ENCODE data around the gene PTAFR. TPM values are rescaled to one million over a fixed set of nuclear protein-coding genes. Genes with fewer than 3 reads are reported as not detected.

Gene PTAFR
- total RNA-seq, 4 donors from 2014 or later: 2.7 to 10.2 (median 6.8) TPM

DNA sequence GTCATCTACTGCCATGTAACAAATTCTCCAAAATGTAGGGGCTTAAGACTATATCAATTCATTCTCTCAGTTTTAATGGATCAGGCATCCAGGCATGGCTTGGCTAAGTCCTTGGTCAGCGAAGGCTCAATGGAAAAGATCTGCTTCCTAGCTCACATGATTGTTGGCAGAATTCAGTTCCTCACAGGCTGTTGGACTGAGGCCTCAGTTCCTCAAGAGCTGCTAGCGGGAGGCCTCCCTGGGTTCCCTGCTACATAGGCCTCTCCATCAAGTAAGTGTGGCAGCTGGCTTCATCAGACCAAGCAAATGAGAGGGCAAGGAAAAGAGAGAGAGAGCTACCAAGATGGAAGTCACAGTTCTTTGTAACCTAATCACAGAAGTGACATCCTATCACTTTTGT lies 68.5 kb downstream of the PTAFR start:
- TF ChIP-seq, protein P1, sequence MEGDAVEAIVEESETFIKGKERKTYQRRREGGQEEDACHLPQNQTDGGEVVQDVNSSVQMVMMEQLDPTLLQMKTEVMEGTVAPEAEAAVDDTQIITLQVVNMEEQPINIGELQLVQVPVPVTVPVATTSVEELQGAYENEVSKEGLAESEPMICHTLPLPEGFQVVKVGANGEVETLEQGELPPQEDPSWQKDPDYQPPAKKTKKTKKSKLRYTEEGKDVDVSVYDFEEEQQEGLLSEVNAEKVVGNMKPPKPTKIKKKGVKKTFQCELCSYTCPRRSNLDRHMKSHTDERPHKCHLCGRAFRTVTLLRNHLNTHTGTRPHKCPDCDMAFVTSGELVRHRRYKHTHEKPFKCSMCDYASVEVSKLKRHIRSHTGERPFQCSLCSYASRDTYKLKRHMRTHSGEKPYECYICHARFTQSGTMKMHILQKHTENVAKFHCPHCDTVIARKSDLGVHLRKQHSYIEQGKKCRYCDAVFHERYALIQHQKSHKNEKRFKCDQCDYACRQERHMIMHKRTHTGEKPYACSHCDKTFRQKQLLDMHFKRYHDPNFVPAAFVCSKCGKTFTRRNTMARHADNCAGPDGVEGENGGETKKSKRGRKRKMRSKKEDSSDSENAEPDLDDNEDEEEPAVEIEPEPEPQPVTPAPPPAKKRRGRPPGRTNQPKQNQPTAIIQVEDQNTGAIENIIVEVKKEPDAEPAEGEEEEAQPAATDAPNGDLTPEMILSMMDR (IDR thresholded peaks at IDR 0.05): no peak
- TF ChIP-seq POLR2A (IDR thresholded peaks at IDR 0.05): no peak
- no peak overlapping the region for H3K4me3 ChIP-seq (ENCODE audit: low read depth, poor library complexity, severe bottlenecking)
- intact Hi-C loops (cut with DNase I; ENCODE audit: low total_unique reads): no loop called here
- DNase-seq (ENCODE audit: low spot score in 2 of 2): peak in 1 of 2 donors; percentile 59
- WGBS, 2 donors: 85 to 86% methylated on average over 2 of the region's 2 CpGs

DNA sequence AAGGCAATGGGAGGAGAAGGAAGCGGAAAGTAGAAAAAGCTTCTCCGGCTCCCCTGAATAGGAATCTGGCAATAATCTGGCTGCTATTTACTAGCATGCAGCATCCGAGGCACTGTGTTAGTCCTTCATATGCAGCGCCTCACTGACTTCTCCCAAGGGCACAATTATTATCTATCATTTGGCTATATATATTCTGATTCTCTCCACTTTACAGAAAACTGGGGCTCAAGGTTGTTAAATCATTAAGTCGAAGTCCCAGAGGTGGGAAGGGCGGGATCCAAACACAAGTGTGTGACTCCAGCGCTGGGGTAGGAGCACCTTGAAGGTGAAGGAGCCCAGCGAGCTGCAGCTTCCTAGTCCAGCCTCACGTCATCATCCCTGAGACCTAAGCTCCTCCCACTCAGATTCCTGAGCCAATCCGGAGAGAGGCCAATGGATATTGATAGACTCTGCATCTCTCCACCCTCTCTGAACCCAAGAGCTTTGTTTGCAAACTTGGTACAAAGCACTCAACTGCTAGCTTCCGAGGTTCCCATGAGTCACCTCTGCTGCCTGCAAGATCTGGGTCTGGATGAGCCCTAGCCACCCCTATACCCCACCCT lies 71.5 kb downstream of the PTAFR start:
- DNase-seq (ENCODE audit: low spot score in 2 of 2): peak in 1 of 2 donors; percentile 43
- TF ChIP-seq POLR2A (IDR thresholded peaks at IDR 0.05): no peak
- TF ChIP-seq, protein P1 (IDR thresholded peaks at IDR 0.05): no peak
- 38 to 48% methylated on average over 11 of the region's 11 CpGs for WGBS, 2 donors
- no peak overlapping the region for H3K4me3 ChIP-seq (ENCODE audit: low read depth, poor library complexity, severe bottlenecking)
- intact Hi-C loops (cut with DNase I; ENCODE audit: low total_unique reads): no loop called here

DNA sequence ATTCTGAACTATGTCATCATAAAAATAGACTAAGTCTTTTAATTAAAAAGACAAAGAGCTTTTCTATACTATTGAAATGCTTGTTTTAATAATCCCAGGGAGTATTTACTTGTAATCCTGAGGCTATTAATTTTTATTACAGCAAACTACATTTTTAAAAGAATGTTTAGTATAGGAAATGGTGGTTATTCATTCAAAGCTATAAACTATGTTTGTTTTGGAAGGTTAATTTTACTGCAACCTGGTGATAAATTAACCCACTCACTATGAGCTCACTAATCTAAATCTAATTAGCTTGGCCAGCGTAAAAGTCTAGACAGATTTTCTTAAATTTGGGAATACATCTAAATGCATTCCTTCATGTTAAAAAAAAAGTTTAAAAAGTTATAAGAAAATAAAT lies 74.3 kb downstream of the PTAFR start:
- 90 to 94% methylated on average over 1 of the region's 1 CpG for WGBS, 2 donors
- TF ChIP-seq, protein P1 (IDR thresholded peaks at IDR 0.05): no peak
- TF ChIP-seq POLR2A (IDR thresholded peaks at IDR 0.05): no peak
- no peak overlapping the region for H3K4me3 ChIP-seq (ENCODE audit: low read depth, poor library complexity, severe bottlenecking)
- intact Hi-C loops (cut with DNase I; ENCODE audit: low total_unique reads): no loop called here
- DNase-seq (ENCODE audit: low spot score in 2 of 2): no peak

DNA sequence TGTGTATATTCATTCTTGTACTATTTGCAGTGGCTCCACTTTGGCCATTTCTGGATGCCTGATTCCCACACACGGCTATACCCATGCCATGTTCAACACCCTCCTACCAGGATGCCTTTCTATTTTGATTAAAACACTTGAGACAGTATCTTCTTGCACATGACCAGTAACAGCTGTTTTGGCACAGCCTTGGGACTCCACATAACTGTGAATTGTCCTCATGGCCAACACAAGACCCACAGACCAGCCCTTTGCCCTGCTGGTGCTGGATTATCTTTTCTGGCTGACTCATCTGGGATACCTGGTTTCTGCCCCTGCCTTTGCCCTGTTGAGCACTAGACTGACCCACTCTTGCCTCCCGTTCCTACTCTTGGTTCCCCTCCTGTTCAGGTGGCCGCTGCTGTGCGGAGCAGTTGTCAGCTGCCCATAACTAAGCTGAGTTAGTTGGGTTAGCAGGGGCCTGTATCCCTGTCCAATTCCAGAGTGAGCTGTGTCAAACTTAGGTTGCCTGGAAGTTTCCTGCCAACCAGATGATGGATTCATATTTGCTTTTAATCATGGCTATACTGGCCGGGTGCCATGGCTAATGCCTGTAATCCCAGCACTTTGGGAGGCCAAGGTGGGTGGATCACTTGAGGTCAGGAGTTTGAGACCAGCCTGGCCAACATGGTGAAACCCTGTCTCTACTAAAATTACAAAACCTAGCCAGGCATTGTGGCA lies 77.3 kb downstream of the PTAFR start:
- TF ChIP-seq, protein P1 (IDR thresholded peaks at IDR 0.05): no peak
- no peak for TF ChIP-seq POLR2A (IDR thresholded peaks at IDR 0.05)
- H3K4me3 ChIP-seq (ENCODE audit: low read depth, poor library complexity, severe bottlenecking): no peak overlapping the region
- WGBS, 2 donors: 82 to 92% methylated on average over 5 of the region's 5 CpGs
- DNase-seq (ENCODE audit: low spot score in 2 of 2): peak in 1 of 2 donors; percentile 49
- intact Hi-C loops (cut with DNase I; ENCODE audit: low total_unique reads): loop anchor here (10.0 kb wide), 1 partner anchor 106 kb away; no protein-coding TSS in a partner anchor

Other genes with a start within 250 kb of the PTAFR start
- 1 to 10 TPM in 3 of 4 donors, under 1 TPM in 1; 0.55 to 3.5 (median 2.1) TPM for gene SMPDL3B, start 241.7 kb downstream of the PTAFR start, total RNA-seq
- 1 to 10 TPM; 4.4 to 8.6 (median 6.4) TPM for gene XKR8, start 216.7 kb downstream of the PTAFR start, total RNA-seq
- gene EYA3, start 88.1 kb downstream of the PTAFR start, total RNA-seq: 10 to 100 TPM; 14.9 to 20.1 (median 17.1) TPM
- 10 to 100 TPM; 33.5 to 40.4 (median 35.3) TPM for gene DNAJC8, start 56.3 kb upstream of the PTAFR start, total RNA-seq
- 100 to 1,000 TPM; 125 to 326 (median 247) TPM for gene ATP5IF1, start 59.4 kb upstream of the PTAFR start, total RNA-seq
- gene SESN2, start 82.8 kb upstream of the PTAFR start, total RNA-seq: 10 to 100 TPM in 2 of 4 donors, 1 to 10 TPM in 2; 8.2 to 13.6 (median 11.1) TPM
- gene MED18, start 152.3 kb upstream of the PTAFR start, total RNA-seq: 10 to 100 TPM; 12.2 to 23.3 (median 19.2) TPM
- gene PHACTR4, start 193.1 kb upstream of the PTAFR start, total RNA-seq: 10 to 100 TPM; 32.8 to 54.1 (median 51.2) TPM

Measured in lower leg skin (tissue), 4 donors.